ENCODE data around the gene FAM124A. TPM values are rescaled to one million over a fixed set of nuclear protein-coding genes. Genes with fewer than 3 reads are reported as not detected.

FAM124A gene
- total and polyA plus RNA-seq, 2 experiments from 2014 or later = 37.7 to 109 TPM

- Histone ChIP-seq H2AFZ (no peak overlapping the region), H3F3A (replicated peaks; ENCODE audit: low read depth) (no peaks in the 10 kb centered on the region; the same call in 1 of the 2 replicates), H3K27ac (ENCODE audit: low read depth) (no peak overlapping the region), H3K4me3 (no peak overlapping the region), H3K36me3 (ENCODE audit: insufficient read depth) (no peaks in the 10 kb centered on the region), H4K20me1 (replicated peaks; ENCODE audit: insufficient read depth) (no peaks in the 10 kb centered on the region), H3K27me3 (ENCODE audit: insufficient read depth) (peaks cover 2% of the 10 kb centered on the region; the same call in 1 of the 2 replicates), H3K9me2 (ENCODE audit: insufficient read depth) (peaks cover 8% of the 10 kb centered on the region; the same call in 1 of the 2 replicates), H3K4me2 (no peak overlapping the region), H3K4me1 (ENCODE audit: insufficient read depth) (peaks cover 31% of the 10 kb centered on the region), H3K79me2 (replicated peaks; ENCODE audit: insufficient read depth) (peaks cover 13% of the 10 kb centered on the region)
- DNase-seq (ENCODE audit: low spot score) (no peak), ATAC-seq (no peak)
- Mint-ChIP-seq H3K4me3 (no peak overlapping the region), H3K4me1 (peaks cover 31% of the 10 kb centered on the region), H3K27ac (no peak overlapping the region), H3K36me3 (ENCODE audit: low read depth) (peaks cover 13% of the 10 kb centered on the region), H3K27me3 (ENCODE audit: insufficient read depth, low read depth, poor library complexity) (peaks cover 16% of the 10 kb centered on the region), H3K9me3 (peaks cover 7% of the 10 kb centered on the region; the same call in 2 of the 3 replicates)
- TF ChIP-seq REST (IDR thresholded peaks at IDR 0.05; ENCODE audit: unreplicated experiment) = no peak
- TF ChIP-seq EZH2phosphoT487 (IDR thresholded peaks at IDR 0.05; ENCODE audit: unreplicated experiment) = no peak
- no peak for TF ChIP-seq EZH2 (IDR thresholded peaks at IDR 0.05; ENCODE audit: low read depth, unreplicated experiment)
- TF ChIP-seq ZNF114 (CRISPR knock-in tag; IDR thresholded peaks at IDR 0.05) = no peak
- TF ChIP-seq ZNF462 (CRISPR knock-in tag; IDR thresholded peaks at IDR 0.05) = no peak
- TF ChIP-seq ZNF331 (CRISPR knock-in tag; IDR thresholded peaks at IDR 0.05; ENCODE audit: low read depth) = no peak
- TF ChIP-seq CTCF (conservative IDR thresholded peaks at IDR 0.05; ENCODE audit: low read depth in 2 of 2) = no peak
- TF ChIP-seq STAT1 (IDR thresholded peaks at IDR 0.05; ENCODE audit: unreplicated experiment) = no peak
- TF ChIP-seq ETS1 (IDR thresholded peaks at IDR 0.05) = no peak
Observed at GRCh38 chr13:51218626-51219025, 3.6 kb upstream of the FAM124A start.
